ENCODE measurements around the gene RNF2. TPM values are rescaled to one million over a fixed set of nuclear protein-coding genes. Genes with fewer than 3 reads are reported as not detected.

The RNF2 gene
- total and polyA plus RNA-seq, 2 of the 13 experiments (the other 11 are each of a cell fraction or from before 2014, with no cell fraction given): 19.3 to 21.7 TPM

DNA sequence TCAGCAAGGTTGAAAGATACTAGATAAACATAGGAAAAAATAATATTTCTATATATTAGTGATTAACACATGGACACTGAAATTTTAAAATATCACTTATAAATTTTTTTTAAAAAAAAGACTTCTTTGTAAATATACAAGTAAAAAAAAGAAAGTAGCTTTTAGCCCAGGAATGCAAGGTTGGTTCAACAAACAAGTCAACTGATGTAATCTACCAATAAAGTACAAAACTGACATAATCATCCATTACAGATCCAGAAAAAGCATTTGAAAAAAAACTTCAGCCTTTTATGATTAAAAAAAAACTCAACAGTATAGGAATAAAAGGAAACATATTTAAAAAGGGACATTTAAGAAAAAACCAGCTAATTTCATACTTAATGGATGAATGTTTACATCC lies 63.0 kb downstream of the RNF2 start:
- peaks cover 11% of the 10 kb centered on the region; the same call in 1 of the 2 replicates for H3K9me3 ChIP-seq (ENCODE audit: low read length)

DNA sequence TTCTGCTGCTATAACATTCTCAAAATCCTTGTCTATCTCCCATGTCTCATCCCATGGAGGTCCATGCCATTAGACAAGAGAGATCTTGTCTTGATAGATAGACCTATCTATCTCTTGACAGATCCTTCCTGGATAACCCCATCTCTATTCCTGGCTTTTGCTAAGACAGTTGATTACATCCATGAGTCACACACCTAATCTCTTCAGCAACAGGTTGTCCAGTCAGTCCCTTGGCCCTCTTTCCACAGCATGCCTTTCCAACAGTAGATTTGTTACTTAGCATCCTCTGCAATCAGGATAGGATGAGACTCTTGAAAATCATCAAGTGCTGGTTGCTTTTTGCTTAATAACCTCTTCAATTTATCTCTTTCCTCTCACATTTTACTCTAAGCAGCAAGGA lies 64.8 kb downstream of the RNF2 start:
- H3K4me1 ChIP-seq (ENCODE audit: insufficient read depth, low read length): no peaks in the 10 kb centered on the region
- intact Hi-C loops (cut with micrococcal nuclease; ENCODE audit: unreplicated experiment): no loop called here
- H3K4me3 ChIP-seq (replicated peaks in 1 of 3; ENCODE audit: insufficient read depth in 1 of 3, low read depth in 2 of 3, low read length in 3 of 3): no peak overlapping the region
- no peak overlapping the region for H3K9ac ChIP-seq (ENCODE audit: insufficient read depth, low read depth, low read length)
- H4K20me1 ChIP-seq (ENCODE audit: insufficient read depth, low read length): no peaks in the 10 kb centered on the region
- ChIA-PET CTCF (ENCODE audit: low intra/inter-chr PET ratio, low total read pairs) (no interaction called here), POLR2A (no interaction called here)
- in situ Hi-C loops (cut with HindIII; ENCODE audit: extremely low pct_ligation_motif_present, low pct_unique_long_range_greater_than_20kb): no loop called here
- no peak for TF ChIP-seq GABPB1 (CRISPR knock-in tag; IDR thresholded peaks at IDR 0.05)
- TF ChIP-seq ZNF251 (CRISPR knock-in tag; IDR thresholded peaks at IDR 0.05): no peak
- TF ChIP-seq ZSCAN21 (CRISPR knock-in tag; IDR thresholded peaks at IDR 0.05; ENCODE audit: borderline replicate concordance): no peak
- no peak for TF ChIP-seq KAT2B (IDR thresholded peaks at IDR 0.05; ENCODE audit: borderline replicate concordance, low read depth, low read length)
- no peak for FAIRE-seq
- no peaks in the 10 kb centered on the region for H3K36me3 ChIP-seq (replicated peaks in 1 of 2; ENCODE audit: control insufficient read depth in 1 of 2, insufficient read depth in 2 of 2, low read length in 2 of 2)
- ATAC-seq: peak; percentile 32; the same call in 1 of the 3 replicates
- H3K27ac ChIP-seq (ENCODE audit: extremely low read length, insufficient read depth, low read length): no peak overlapping the region
- no TSS peak for BruUV-seq (replicated peaks)
- no peaks in the 10 kb centered on the region for H3K79me2 ChIP-seq (ENCODE audit: insufficient read depth, low read length)
- no peak for DNase-seq (ENCODE audit: low spot score)
- H3K9me3 ChIP-seq (ENCODE audit: low read length): peaks cover 11% of the 10 kb centered on the region; the same call in 1 of the 2 replicates
- no peak overlapping the region for H2AFZ ChIP-seq (ENCODE audit: low read length)
- no peak overlapping the region for H3K4me2 ChIP-seq (ENCODE audit: low read depth, low read length)
- no peaks in the 10 kb centered on the region for H3K27me3 ChIP-seq (ENCODE audit: control insufficient read depth in 1 of 2, insufficient read depth in 2 of 2, low read length in 2 of 2)

More for the DNA sequence above, 63.0 kb downstream of the RNF2 start:
- no peaks in the 10 kb centered on the region for H3K79me2 ChIP-seq (ENCODE audit: insufficient read depth, low read length)
- H3K27ac ChIP-seq (ENCODE audit: extremely low read length, insufficient read depth, low read length): no peak overlapping the region
- no peak for ATAC-seq
- H4K20me1 ChIP-seq (ENCODE audit: insufficient read depth, low read length): no peaks in the 10 kb centered on the region
- ChIA-PET POLR2A (no interaction called here), CTCF (ENCODE audit: low intra/inter-chr PET ratio, low total read pairs) (no interaction called here)
- no TSS peak for BruUV-seq (replicated peaks)
- in situ Hi-C loops (cut with HindIII; ENCODE audit: extremely low pct_ligation_motif_present, low pct_unique_long_range_greater_than_20kb): no loop called here
- no peak overlapping the region for H2AFZ ChIP-seq (ENCODE audit: low read length)
- H3K27me3 ChIP-seq (ENCODE audit: control insufficient read depth in 1 of 2, insufficient read depth in 2 of 2, low read length in 2 of 2): no peaks in the 10 kb centered on the region
- TF ChIP-seq RELA (CRISPR knock-in tag; IDR thresholded peaks at IDR 0.05) (no peak), ZNF776 (CRISPR knock-in tag; IDR thresholded peaks at IDR 0.05) (no peak), ZC3H13 (CRISPR knock-in tag; IDR thresholded peaks at IDR 0.05) (no peak), CENPT (CRISPR knock-in tag; IDR thresholded peaks at IDR 0.05; ENCODE audit: low read depth) (no peak)
- DNase-seq (ENCODE audit: low spot score): no peak
- H3K36me3 ChIP-seq (replicated peaks in 1 of 2; ENCODE audit: control insufficient read depth in 1 of 2, insufficient read depth in 2 of 2, low read length in 2 of 2): no peaks in the 10 kb centered on the region
- no peak for FAIRE-seq
- no peaks in the 10 kb centered on the region for H3K4me1 ChIP-seq (ENCODE audit: insufficient read depth, low read length)
- H3K4me3 ChIP-seq (replicated peaks in 1 of 3; ENCODE audit: insufficient read depth in 1 of 3, low read depth in 2 of 3, low read length in 3 of 3): no peak overlapping the region
- intact Hi-C loops (cut with micrococcal nuclease; ENCODE audit: unreplicated experiment): no loop called here
- no peak overlapping the region for H3K9ac ChIP-seq (ENCODE audit: insufficient read depth, low read depth, low read length)
- H3K4me2 ChIP-seq (ENCODE audit: low read depth, low read length): no peak overlapping the region

Data from HepG2 (cell line).